HUES48 (cell line): Measurements from ENCODE around the gene UMOD.

Source experiments
- H3K27ac ChIP-seq: one replicate; pipeline ENCODE4 v1.7.0; 2013; ENCODE audit warnings: low read depth, low read length, inconsistent platforms
- H3K27me3 ChIP-seq: 2 replicates; pipeline ENCODE4 v1.6.1; 2013; ENCODE audit warnings: mild to moderate bottlenecking, low read length; ENCODE audit not compliant: control insufficient read depth, insufficient read depth
- H3K36me3 ChIP-seq: 2 replicates; pipeline ENCODE4 v1.6.1; 2013; ENCODE audit warnings: low read length; ENCODE audit not compliant: control insufficient read depth, insufficient read depth
- H3K4me1 ChIP-seq: 2 replicates; pipeline ENCODE4 v1.6.1; 2013; ENCODE audit warnings: mild to moderate bottlenecking, low read length; ENCODE audit not compliant: control insufficient read depth, insufficient read depth
- H3K4me3 ChIP-seq: 2 replicates; pipeline ENCODE4 v1.5.1; 2013; ENCODE audit warnings: mild to moderate bottlenecking, low read depth, low read length
- H3K9ac ChIP-seq: 2 replicates; pipeline ENCODE4 v1.6.1; 2013; ENCODE audit warnings: mild to moderate bottlenecking, low read depth, low read length, moderate library complexity
- H3K9me3 ChIP-seq: 2 replicates; pipeline ENCODE4 v1.6.1; 2013; ENCODE audit warnings: low read length; ENCODE audit not compliant: control insufficient read depth, insufficient read depth

Gene UMOD

DNA sequence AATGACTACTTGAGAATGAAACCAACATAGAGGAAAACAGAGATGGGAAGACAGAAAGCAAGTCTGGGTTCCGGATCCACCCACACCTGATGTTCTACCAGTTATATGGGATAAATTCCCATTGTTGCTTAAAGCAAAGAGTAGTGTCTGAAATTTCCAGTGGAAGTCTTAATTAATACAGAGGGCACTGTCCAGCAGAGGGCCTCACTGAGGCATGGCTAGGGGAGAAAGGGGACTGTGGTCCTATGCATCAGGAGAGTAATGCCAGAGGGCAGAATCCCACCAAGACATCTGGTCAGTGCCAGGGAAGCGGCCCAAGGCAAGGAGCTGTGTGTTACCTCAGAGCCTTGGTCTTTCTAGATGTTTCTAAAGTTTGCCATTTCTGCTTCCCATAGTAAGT lies 7.5 kb upstream of the UMOD start:
- no peak overlapping the region for H3K9ac ChIP-seq
- H3K4me3 ChIP-seq, result no peak overlapping the region
- no peaks in the 10 kb centered on the region for H3K27me3 ChIP-seq
- H3K4me1 ChIP-seq, result no peaks in the 10 kb centered on the region
- H3K36me3 ChIP-seq, result no peaks in the 10 kb centered on the region
- no peaks in the 10 kb centered on the region for H3K9me3 ChIP-seq
- no peak overlapping the region for H3K27ac ChIP-seq

DNA sequence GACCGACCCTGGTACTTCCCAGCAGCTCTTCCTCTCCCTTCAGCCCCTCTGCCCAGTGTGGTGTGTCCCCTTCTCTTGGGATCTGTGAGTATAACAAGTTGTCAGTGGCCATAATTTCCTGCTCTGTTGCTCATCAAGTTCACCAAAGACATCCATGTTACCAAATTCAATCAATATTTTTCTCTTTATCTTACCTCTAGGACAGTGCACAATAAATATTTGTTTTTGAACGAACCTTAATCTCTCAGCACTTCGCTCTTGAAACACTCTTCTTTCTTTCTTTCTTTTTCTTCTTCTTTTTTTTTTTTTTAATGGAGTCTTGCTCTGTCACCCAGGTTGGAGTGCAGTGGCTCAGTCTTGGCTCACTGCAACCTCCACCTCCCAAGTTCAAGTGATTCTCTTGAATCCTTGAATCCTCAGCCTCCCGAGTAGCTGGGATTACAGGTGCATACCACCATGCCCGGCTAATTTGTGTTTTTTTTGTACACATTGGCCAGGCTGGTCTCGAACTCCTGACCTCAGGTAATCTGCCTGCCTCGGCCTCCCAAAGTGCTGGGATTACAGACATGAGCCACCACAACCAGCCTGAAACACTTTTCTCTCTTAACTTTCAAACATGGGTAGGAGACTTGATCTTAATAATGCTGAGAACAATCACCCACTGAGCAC lies 2.7 kb upstream of the UMOD start:
- Histone ChIP-seq H3K9me3 (no peaks in the 10 kb centered on the region), H3K27ac (no peak overlapping the region), H3K27me3 (no peaks in the 10 kb centered on the region), H3K4me3 (no peak overlapping the region), H3K36me3 (no peaks in the 10 kb centered on the region), H3K9ac (no peak overlapping the region), H3K4me1 (no peaks in the 10 kb centered on the region; the same call in 1 of the 2 replicates)

DNA sequence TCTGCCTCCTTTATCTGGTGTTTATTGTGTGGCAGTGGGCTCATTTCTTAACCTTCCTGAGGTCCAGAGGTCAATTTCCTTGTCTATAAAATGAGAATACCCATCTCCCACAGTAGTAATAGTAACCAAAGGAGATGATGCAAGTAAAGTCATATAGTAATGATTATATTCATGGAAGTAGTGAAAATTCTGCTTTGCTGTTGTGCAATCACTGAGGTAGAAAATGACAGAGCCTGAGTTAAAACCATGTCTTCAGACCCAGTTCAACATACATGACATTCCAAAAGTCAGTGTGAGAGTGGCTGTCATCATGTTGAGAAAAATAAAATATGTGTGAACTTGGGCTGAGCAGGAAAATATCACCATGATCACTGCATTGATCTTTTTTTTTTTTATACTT lies 864 bp upstream of the UMOD start:
- Histone ChIP-seq H3K9me3 (no peaks in the 10 kb centered on the region), H3K4me1 (no peaks in the 10 kb centered on the region; the same call in 1 of the 2 replicates), H3K36me3 (no peaks in the 10 kb centered on the region), H3K4me3 (no peak overlapping the region), H3K9ac (no peak overlapping the region), H3K27ac (no peak overlapping the region), H3K27me3 (no peaks in the 10 kb centered on the region)

DNA sequence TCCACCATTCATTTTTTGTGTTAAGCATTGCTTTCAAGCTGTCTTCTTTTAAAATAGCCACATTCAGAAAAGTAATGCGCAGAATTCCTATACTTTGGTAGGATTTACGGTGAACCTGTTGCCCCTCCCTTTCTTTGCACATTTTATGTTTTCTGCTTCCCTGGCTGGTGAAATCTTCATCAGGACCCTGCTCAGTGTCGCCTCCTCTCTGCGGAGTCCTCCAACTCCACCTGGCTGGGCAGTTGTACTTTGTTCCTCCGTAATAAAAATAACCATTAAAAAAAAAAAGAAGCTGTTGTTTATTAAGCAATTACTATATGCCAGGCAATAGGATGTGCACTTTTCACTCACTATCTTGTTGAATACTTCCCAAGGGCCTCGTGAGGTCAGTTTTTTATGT lies 2.9 kb downstream of the UMOD start:
- no peaks in the 10 kb centered on the region for H3K9me3 ChIP-seq
- no peaks in the 10 kb centered on the region for H3K36me3 ChIP-seq
- H3K4me1 ChIP-seq, result no peaks in the 10 kb centered on the region; the same call in 1 of the 2 replicates
- no peak overlapping the region for H3K4me3 ChIP-seq
- no peaks in the 10 kb centered on the region for H3K27me3 ChIP-seq
- H3K9ac ChIP-seq, result no peak overlapping the region
- no peak overlapping the region for H3K27ac ChIP-seq

DNA sequence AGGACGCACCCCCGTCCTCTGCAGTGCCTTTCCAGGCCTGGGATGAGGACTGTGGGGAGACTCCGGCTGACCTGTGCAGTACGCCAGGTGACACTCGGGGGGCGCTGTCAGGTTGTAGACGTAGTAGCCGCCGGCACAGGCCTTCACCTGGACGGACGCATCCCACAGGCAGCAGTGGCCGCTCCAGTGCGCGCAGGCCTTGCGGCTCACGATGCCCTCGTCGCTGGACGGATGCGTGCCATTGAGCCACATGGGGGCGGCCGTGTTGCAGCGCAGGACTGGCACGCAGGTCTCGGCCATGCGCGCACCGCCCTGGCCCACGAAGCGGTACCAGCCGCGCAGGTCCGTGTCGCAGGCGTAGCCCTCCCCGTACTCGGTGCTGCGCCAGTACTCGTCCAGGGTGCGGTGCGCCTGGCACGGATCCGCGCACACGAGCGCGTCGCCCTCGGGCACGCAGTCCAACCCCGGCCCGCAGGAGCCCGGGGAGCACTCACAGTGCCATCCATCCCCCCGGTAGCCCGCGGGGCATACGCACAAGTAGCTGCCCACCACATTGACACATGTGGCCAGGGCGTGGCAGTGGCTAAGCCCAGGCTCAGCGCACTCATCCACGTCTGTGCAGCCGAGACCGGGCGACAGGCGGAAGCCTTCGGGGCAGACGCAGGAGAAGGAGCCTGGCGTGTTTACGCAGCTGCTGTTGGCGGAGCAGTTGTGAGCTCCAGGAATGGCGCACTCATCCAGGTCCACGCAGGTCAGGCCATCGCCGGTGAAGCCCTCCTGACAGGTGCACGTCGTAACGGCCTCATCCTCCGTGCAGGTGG lies 3.9 kb downstream of the UMOD start:
- H3K36me3 ChIP-seq, result no peaks in the 10 kb centered on the region
- no peak overlapping the region for H3K4me3 ChIP-seq

DNA sequence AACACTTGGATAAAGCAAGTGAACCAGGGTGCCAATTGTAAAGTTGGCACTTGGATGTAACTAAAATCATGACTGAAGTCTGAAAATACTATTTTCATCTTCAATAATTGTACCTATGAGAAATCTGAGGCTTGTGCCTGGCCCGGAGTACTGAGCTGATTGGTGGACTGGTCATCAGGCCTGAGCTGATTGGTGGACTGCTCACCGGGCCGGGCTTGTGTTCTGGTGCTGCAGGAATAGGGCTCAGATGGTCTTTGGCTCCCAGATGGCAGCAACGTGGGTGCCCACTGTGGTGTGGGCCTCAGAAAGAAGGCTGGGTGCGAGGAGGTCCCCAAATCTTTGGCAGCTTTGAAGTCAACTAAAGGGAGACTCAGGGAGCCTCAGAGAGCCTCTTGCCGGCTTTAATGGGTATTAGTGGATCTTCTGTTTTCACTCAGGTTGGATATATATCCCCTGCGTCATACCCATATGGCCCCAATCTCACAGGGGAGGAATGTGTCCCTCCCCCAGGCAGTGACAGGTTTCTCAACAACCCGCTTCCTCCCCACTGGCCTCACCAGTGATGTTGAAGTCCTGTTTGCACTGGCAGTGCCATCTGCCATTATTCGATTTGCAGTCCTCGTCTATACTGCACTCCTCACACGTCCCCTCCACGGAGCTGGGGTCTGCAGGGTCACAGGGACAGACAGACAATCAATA lies 4.7 kb downstream of the UMOD start:
- Histone ChIP-seq H3K36me3 (no peaks in the 10 kb centered on the region), H3K9me3 (no peaks in the 10 kb centered on the region), H3K27ac (no peak overlapping the region), H3K9ac (no peak overlapping the region), H3K4me1 (no peaks in the 10 kb centered on the region), H3K27me3 (no peaks in the 10 kb centered on the region), H3K4me3 (no peak overlapping the region)

More for the DNA sequence above, 3.9 kb downstream of the UMOD start:
- Histone ChIP-seq H3K27ac (no peak overlapping the region), H3K9me3 (no peaks in the 10 kb centered on the region), H3K9ac (no peak overlapping the region), H3K4me1 (no peaks in the 10 kb centered on the region; the same call in 1 of the 2 replicates), H3K27me3 (no peaks in the 10 kb centered on the region)

DNA sequence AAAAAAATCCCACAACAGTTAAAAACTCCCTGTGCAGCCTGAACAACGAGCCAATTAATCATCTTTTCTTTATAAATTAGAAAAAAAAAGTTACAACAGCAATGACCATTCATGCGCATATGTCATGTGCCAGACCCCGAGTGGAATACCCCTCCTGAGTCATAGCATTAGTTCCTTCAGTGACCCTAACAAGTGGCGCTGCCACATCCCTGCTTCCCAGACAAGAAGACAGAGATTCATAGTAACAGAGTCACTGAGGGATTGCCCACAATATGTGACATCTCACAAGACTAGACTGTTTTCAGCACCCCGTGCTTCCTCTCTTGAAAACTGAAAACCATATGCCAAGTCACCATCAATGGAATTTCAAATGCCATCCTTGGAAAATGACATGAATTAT lies 7.9 kb downstream of the UMOD start:
- H3K4me1 ChIP-seq, result 0 out of 2 replicates have a peak, but pooled peaks cover 3% of the 10 kb centered on the region
- H3K27me3 ChIP-seq, result no peaks in the 10 kb centered on the region
- H3K4me3 ChIP-seq, result no peak overlapping the region
- no peaks in the 10 kb centered on the region for H3K9me3 ChIP-seq
- no peaks in the 10 kb centered on the region for H3K36me3 ChIP-seq
- no peak overlapping the region for H3K9ac ChIP-seq
- H3K27ac ChIP-seq, result no peak overlapping the region

DNA sequence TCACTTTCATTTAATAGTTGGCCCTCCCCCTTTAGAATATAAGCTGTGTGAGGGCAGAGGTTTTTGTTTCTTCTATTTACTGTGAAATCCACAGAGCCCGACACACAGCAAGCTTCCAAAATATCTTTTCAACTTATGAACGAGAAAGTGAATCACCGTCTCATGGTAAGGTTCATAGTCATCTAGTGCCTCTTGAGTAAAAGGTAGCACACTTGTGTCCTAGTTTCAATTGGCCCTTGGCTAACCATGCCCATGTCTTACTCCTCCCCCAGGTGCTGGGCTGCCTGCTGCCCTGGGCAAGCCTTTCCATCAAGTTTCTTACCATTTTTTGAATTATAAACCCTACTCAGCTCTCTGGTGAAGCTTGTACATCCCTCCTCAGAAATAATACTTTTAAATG lies 12.8 kb downstream of the UMOD start:
- H3K4me1 ChIP-seq, result peaks cover 10% of the 10 kb centered on the region; the same call in 1 of the 2 replicates
- H3K9me3 ChIP-seq, result no peaks in the 10 kb centered on the region
- no peak overlapping the region for H3K4me3 ChIP-seq
- H3K27ac ChIP-seq, result no peak overlapping the region
- H3K9ac ChIP-seq, result no peak overlapping the region
- no peaks in the 10 kb centered on the region for H3K36me3 ChIP-seq
- no peaks in the 10 kb centered on the region for H3K27me3 ChIP-seq

DNA sequence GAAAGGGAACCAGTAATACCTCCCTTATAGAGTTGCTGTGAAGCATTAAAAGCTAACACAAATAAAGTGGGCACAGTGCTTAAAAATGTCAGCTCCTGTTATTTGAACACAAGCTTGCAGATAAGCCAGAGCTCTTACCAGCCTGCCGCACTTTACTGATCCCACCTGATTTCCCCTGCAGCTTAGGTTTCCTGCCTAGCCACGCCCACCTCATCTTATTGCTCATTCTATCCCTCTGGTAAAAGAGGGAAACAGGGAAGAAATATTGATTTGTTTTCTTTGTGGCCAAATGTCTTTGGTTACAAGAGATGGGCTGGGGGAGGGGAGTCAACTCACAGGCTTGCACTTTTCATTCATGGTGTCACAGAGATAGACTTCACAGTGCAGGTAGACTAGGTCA lies 15.6 kb downstream of the UMOD start:
- Histone ChIP-seq H3K9me3 (no peaks in the 10 kb centered on the region), H3K9ac (no peak overlapping the region), H3K36me3 (no peaks in the 10 kb centered on the region), H3K4me3 (no peak overlapping the region), H3K27ac (no peak overlapping the region), H3K27me3 (no peaks in the 10 kb centered on the region), H3K4me1 (peaks cover 10% of the 10 kb centered on the region; the same call in 1 of the 2 replicates)

DNA sequence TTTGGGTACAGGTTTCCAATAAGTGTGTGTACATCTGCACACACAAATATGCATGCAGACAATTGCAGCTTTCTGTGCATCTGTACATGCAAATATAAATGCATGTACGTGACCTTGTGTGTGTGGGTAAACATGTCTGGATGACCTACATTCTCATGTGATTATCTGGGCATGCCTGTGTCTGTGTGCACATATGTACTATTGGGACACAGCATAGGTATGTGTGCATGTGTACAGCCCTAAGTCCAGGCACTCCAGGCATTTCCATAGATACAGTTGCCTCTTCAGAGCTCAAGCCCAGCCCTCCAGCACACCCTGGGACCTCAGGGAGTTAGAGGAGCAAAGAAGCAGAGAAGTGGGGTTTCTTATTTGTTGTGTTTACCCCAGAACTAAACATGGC lies 18.1 kb downstream of the UMOD start:
- no peaks in the 10 kb centered on the region for H3K27me3 ChIP-seq
- H3K4me1 ChIP-seq, result peaks cover 5% of the 10 kb centered on the region; the same call in 1 of the 2 replicates
- H3K9ac ChIP-seq, result no peak overlapping the region
- no peak overlapping the region for H3K27ac ChIP-seq
- H3K9me3 ChIP-seq, result no peaks in the 10 kb centered on the region
- H3K36me3 ChIP-seq, result no peaks in the 10 kb centered on the region
- no peak overlapping the region for H3K4me3 ChIP-seq

DNA sequence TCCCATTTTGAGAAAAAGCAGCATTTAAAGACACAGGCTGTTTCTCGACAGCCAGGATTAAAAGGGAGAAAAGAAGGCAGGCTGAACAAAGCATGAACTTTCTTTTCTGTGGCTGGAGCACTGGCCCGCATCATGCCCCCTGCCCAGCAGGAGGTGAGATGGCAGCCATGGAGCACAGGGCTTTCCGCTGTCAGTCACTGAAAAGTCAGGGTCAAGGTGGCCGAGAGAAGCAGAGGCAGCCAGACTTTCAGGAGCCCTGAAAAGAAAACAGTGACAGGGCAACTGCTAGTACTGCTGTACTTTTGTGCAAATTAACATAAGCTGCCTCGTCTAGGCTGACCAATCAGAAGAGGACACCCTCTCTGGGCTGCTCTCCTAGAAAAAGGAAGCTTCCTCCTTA lies 19.4 kb downstream of the UMOD start:
- no peak overlapping the region for H3K4me3 ChIP-seq
- H3K27me3 ChIP-seq, result no peaks in the 10 kb centered on the region
- H3K9ac ChIP-seq, result no peak overlapping the region
- H3K4me1 ChIP-seq, result peaks cover 4% of the 10 kb centered on the region; the same call in 1 of the 2 replicates
- H3K36me3 ChIP-seq, result no peaks in the 10 kb centered on the region
- H3K27ac ChIP-seq, result no peak overlapping the region
- no peaks in the 10 kb centered on the region for H3K9me3 ChIP-seq
